Hematopoietic multipotent progenitor cell treated with erythropoietin and hydrocortisone succinate and interleukin-3 and kit ligand, for 15 days (in vitro differentiated cells): ENCODE data around the gene SLCO2B1.

Experiments used
- DNase-seq: peaks from one replicate; pipeline ENCODE4 v3.0.0-alpha.2; 2015; ENCODE audit warnings: low spot score

Gene SLCO2B1

DNA sequence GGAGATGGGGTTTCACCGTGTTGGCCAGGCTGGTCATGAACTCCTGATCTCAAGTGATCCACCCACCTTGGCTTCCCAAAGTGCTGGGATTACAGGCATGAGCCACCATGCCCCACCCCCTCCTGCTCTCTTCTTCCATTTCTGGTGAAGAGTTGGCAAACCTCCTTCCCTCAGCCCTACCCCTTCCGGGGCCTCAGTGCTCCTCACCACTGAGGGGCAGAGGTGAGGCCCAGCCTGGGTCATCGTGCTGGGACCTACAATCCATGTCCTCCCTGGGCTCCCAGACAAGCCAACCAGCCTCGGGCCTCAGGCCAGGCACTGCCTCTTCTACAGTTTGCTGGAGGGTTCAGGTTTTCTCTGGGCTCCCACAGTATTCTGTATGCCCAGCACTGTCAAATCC, 74.9 kb downstream of the SLCO2B1 start:
- DNase-seq: no peak

GRCh38 chr11:75229466-75229865, 78.6 kb downstream of the SLCO2B1 start:
- DNase-seq: no peak

DNA sequence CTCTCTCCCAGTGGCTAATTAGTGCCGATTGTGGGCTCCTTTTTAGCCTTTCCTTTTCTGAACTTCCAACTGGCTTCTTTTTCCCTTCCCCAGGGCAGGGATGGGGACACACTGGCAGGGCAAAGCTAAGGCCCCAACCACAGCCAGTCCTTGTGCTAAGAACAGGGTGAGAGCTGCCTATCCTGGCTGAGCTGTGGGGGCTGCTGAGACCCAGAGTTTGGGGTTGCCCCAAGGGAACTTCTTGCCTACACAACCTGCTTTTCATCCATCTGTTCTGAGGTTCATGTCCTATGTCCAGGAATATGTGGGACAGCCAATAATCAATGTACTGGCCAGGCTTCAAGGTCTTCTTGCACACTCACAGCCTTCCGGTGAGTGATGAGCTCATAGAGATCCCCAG, 79.7 kb downstream of the SLCO2B1 start:
- DNase-seq: no peak

DNA sequence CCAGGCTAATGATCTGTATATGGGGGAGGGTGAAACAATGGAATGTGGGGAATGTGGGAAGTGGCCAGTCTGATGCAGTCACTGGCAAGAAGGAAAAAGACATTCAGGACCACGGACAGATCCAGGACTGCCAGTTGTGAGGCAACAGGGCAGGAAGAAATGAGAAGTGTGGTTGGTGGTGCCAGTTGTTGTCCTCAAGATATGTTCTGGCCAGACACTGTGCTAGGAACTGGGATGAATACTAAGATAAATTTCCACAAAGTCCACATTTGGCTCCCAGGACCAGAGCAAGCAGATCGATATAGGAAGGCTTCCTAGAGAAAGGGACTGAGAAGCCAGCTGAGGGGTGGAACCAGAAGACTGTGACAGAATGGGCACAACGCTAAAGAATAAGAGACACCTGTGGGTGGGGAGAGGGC, 82.9 kb downstream of the SLCO2B1 start:
- DNase-seq: no peak

DNA sequence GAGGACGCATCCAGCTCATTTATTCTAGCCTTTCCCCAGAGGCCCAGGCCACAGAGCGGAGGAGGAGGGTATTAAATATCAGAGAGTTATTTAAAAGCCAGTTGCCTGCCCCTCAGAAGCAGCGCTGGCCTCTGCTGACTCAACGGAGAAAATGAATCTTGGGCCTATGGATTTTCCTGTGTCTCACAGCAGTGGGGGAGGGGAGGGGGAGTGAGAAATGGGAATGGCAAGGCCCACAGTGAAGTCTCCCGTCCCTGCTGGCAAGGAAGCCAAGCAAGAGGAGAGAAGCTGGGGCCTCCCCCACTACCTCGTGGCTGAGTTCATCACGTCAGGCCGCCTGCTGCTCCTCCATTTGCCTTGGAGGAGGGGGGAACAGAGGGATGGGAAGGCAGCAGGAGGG, 85.2 kb downstream of the SLCO2B1 start:
- DNase-seq: no peak

DNA sequence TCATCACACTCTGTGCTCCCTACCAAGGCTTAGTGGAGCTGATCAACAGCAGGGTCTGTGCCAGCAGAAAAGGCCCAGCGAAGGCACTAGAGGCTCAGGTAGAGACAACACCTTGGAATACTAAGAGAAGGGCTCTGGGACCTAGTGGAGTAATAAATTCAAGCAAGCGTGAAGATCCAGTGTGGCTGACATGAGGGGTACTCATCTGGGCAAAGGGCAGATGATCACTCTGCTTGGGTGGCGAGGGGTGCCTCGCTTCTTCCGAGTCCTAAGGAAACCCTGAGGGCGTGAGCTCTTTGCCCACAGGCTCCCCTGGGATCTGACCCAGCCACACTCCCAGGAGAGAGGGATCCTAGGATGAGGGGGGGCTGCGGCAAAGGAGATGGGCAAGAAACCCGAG, 86.1 kb downstream of the SLCO2B1 start:
- no peak for DNase-seq

DNA sequence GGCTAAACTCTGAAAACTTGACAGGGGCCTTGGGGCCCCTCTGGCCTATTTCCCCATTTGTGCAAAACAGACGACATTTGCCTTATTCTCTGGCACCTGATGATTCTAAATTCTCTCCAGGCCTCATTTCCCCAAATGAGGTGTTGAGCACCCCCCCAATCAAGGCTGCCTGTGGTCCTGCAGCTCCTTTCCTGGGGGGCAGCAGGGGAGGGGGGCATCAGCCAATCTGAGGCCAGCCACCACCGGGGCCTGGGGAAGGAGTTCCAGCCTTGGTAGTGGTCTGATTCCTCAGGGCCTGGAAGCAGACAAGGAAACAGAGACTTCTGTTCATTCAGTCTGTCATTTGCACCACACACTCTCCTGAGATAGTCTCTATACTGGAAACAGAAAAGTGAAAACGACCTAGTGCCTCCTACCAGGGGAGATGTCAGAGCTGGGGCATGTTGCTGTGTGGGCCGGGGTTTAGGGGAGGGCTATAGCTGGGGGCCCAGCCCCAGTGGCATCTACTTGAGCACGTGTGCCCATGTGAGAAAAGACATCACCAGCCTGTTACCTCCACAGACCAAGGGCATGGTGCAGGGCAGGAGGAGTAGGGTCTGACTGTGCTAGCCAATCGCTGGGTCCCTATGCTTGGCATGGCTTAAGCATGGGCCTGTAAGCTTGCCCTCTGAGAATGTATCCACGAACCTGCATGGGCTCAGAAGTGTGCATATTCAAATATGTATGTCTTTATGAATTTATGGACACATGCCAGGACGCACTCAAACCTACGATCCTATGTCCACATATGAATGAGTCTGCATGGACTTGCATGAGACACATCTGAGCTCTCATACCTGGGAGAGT, 87.9 kb downstream of the SLCO2B1 start:
- DNase-seq: no peak

DNA sequence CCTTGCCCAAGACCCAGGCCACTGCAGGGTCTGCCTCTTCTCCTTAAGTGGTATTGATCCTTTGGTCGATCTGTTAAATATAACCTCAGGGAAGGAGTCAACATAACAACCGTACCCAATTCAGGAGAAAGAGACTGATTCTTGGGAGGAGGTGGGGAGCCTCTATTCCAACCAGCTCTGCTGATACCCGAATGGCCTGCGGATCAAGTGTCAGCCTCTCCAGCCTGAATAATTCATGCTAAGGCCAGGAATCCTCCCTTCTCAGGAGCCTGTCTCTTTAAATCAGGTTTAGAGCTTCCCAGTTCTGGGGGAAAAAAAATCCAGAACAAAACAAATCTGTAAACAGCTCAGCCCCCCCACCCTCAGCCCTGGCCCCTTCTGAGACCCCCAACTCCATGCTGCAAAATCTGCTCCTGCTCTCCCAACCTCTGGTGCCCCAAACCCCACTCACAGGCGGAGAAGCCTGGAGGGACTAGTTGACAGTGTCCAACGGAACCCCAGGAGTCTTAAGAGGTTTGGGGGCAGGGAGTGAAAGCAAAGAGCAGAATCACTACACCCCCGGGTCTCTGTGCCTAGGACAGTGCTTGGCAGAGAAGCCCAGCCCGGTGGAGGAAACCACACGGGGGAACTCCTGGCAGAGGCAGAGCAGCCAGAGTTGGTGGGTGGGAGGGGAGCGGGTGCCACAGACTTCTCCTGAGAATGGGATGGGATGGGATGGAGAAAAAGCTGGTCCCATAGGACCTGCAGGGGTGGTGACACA, 88.8 kb downstream of the SLCO2B1 start:
- no peak for DNase-seq

DNA sequence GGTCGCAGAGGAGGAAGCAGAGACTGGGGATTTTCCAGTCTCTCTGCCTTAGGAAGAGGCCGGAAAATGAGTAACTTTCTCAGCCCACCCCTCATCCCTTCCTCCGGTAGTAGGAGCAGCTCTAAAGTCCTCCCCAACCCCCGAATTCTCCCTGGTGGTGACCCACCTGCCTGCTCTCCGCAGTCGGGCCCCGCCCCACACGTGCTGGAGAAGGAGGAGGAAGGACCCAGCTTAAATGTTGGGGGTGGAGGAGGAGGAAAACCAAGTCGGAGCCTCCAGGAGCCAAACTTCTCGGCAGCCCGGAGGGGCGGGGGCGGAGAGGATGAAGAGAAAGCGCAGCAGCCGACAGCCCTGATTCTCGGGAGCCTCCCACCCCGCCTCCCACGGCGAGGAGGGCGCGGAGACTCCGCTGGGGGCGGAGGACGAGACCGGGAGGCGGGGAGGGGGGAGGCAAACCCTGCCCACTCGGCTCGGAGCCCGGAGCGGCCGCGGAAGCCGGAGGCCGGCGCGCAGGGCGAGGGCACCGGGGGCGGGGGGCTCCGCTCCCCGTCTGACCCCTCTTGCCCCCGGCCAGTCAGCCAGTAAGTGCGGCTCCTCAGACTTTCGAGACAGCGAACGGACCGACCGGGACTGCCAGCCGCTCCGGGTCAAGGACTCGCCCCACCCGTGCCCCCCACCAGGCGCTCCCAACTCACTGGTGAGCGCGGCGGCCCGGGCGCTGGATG, 89.6 kb downstream of the SLCO2B1 start, which contains the start of gene TPBGL:
TSS of gene TPBGL (plus strand) at position 464 of the 725 bp plus-strand sequence. CDS start 276 bp downstream, outside the sequence.
- DNase-seq: no peak

DNA sequence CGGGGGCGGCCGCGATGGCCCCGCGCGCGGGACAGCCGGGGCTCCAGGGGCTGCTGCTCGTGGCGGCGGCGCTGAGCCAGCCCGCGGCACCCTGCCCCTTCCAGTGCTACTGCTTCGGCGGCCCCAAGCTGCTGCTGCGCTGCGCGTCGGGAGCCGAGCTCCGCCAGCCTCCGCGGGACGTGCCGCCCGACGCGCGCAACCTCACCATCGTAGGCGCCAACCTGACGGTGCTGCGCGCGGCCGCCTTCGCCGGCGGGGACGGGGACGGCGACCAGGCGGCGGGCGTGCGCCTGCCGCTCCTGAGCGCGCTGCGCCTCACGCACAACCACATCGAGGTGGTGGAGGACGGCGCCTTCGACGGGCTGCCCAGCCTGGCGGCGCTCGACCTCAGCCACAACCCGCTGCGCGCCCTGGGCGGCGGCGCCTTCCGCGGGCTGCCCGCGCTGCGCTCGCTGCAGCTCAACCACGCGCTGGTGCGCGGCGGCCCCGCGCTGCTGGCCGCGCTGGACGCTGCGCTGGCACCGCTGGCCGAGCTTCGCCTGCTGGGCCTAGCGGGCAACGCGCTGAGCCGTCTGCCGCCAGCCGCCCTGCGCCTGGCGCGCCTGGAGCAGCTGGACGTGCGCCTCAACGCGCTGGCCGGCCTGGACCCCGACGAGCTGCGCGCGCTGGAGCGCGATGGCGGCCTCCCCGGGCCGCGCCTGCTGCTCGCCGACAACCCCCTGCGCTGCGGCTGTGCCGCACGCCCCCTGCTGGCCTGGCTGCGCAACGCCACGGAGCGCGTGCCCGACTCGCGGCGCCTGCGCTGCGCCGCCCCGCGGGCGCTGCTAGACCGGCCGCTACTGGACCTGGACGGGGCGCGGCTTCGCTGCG, 90.4 kb downstream of the SLCO2B1 start:
- DNase-seq: peak; percentile 81

GRCh38 chr11:75241906-75242644, 91.2 kb downstream of the SLCO2B1 start:
- no peak for DNase-seq

- no peak for DNase-seq
These were observed 92.1 kb downstream of the SLCO2B1 start for GRCh38 chr11:75242722-75243600.

DNA sequence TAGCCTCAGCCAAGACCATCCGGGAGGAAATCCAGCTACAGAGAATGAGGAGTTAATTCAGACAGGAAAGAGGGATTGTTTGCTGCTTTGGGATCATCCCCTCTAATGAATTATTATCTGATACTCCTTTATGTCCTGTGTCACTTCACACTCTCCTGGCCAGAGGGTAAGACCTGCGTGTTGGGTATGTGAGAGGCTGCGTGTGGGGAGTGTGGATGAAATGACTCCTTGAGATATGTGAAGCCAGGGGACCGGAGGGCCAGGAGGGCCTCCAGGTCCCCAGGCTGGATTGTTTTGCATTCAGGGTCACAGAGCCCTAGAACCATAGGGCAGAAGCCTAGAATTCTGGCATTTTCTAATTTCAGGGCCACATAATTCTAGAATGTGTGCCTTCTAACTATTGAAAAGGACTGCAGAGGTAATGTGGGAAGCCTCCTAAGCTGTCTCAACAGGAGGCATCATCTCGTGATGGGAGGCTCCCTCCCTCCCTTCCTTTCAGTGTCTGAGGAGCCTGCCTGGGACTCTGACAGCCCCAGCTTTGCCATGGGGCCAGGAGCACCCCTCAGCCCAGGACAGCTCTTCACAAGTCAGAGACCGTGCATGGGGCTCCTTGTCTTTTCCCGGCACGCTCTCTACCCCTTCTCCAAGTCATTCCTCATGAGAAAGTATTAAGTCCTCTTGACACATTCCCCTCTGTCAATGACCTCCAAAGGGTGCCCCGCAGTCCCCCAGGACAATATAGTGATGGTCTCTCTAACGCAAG, 93.3 kb downstream of the SLCO2B1 start:
- DNase-seq: no peak

DNA sequence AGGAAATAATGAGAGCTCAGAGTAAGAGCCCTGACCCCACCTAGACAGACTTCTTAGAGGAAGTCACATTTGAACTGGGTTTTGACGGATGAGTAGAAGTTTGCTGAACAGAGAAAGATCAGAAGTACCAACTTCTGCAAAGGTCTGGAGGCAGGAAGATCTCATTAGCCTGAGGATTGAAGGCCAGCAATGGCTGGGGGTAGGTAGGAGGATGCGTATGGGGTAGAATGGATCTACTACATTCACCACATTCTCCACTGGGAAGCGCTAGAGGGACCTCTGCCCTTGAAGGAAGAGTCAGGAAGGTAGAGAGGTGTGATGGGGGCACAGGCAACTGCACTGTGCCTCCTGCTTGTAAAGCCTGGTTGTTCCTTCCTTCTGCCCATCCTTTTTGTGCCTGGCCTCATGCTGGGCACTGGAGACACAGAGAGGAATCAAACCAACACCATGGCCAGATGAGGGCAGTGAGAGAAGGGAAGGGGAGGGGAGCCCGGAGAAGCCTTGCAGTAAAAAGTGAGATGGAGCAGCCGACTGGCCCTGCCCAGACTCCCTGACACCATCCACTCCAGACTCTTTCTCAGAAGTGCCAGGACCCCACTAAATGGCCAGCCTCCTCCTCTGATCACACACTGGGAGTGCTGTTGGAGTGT, 94.6 kb downstream of the SLCO2B1 start:
- DNase-seq: no peak

DNA sequence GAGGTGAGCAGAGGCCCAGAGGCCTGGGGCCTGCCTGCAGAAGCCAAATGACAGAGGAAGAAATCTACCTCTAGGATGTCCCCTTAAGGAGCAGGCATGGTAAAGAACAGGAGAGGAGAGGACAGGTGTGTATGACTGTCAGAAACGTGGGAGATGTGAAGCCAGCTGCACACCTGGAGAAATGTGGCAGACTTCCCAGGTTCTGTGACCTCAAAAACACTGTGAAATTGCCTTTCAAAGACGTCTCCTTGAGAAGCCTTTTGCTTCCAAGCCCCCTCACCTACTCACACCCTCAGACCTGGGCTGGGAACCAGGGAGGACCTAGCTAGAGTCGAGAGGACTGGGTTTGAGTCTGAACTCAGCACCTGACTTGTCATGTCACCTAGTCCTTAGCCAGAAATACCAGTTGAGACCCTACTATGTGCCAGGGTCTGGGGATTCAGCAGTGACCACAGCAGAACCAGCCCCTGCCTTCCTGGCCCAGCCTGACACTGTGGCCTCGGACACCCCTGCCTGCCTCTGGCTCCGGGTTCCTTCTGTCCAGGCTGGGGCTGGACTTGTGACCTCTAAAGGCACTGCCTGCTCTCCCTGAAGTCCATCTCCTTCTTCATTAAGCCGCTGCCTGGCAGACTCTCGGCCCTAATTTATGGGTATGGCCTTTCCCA, 95.2 kb downstream of the SLCO2B1 start:
- DNase-seq: no peak

- no peak for DNase-seq
These were observed 95.9 kb downstream of the SLCO2B1 start for GRCh38 chr11:75246671-75247350.

DNA sequence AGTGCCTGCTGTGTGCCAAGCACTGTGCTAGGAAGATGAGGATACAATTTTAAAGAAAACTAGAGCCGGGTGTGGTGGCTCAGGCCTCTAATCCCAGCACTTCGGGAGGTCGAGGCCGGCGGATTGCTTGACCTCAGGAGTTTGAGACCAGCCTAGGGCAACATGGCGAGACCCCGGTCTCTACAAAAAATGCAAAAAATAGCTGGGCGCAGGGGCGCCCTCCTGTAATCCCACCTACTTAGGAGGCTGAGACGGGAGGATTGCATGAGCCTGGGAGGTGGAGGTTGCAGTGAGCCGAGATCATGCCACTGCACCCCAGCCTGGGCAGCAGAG, 98.0 kb downstream of the SLCO2B1 start:
- DNase-seq: no peak

DNA sequence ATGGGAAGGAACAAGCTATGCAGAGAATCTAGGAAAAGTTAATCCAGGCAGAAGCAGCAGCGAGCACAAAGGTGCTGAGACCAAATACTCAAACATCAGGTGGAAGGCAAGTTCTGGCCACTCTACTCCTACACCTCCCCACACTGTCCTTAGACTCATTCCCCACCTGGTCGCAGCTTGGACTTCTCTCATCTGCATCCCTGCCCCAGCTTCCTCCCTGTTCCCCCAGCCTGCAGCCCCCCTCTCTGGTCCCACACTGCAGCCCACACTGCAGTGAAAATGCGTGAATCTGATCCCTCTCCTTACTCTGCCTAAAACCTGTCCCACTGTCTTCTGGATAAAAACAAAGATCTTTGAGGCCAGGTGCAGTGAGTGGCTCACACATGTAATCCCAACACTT, 98.8 kb downstream of the SLCO2B1 start:
- DNase-seq: no peak
